Neural cell (in vitro differentiated cells): ENCODE results near the gene EPHA6. TPM values are rescaled to one million over a fixed set of nuclear protein-coding genes. Genes with fewer than 3 reads are reported as not detected.

Experiments
- H2AFZ ChIP-seq: fragments of 200-600, 300-800 bp; sonication (generic), shearing (Covaris generic); 2 replicates; pipeline ENCODE4 v1.6.0; 2014; ENCODE audit warnings: low read depth, mild to moderate bottlenecking, antibody characterized with exemption, low read length, moderate library complexity
- H3F3A ChIP-seq: fragments of 200-600 bp; shearing (Covaris generic); 2 replicates; pipeline ENCODE4 v1.6.1; 2016; ENCODE audit warnings: mild to moderate bottlenecking, moderate library complexity, mixed read lengths, antibody characterized with exemption, low read length; ENCODE audit not compliant: insufficient read depth, poor library complexity, severe bottlenecking
- H3K27ac ChIP-seq: fragments of 200-600, 300-800 bp; sonication (generic), shearing (Covaris generic); 2 replicates; pipeline ENCODE4 v1.5.1; 2014; ENCODE audit warnings: mild to moderate bottlenecking, low read length, moderate library complexity
- H3K27me3 ChIP-seq: fragments of 300-800, 200-600 bp; sonication (generic), shearing (Covaris generic); 2 replicates; pipeline ENCODE4 v1.6.0; 2014; ENCODE audit warnings: mild to moderate bottlenecking, low read depth, low read length, moderate library complexity; ENCODE audit not compliant: insufficient read depth
- H3K36me3 ChIP-seq: fragments of 300-800, 200-600 bp; sonication (generic), shearing (Covaris generic); 2 replicates; pipeline ENCODE4 v1.5.1; 2014; ENCODE audit warnings: mild to moderate bottlenecking, antibody characterized with exemption, low read length, moderate library complexity; ENCODE audit not compliant: insufficient read depth
- H3K4me2 ChIP-seq: fragments of 300-800, 200-600 bp; sonication (generic), shearing (Covaris generic); 2 replicates; pipeline ENCODE4 v1.6.0; 2014; ENCODE audit warnings: mild to moderate bottlenecking, low read length
- H3K4me3 ChIP-seq: fragments of 300-800, 200-600 bp; sonication (generic), shearing (Covaris generic); 2 replicates; pipeline ENCODE4 v1.5.1; 2014; ENCODE audit warnings: mild to moderate bottlenecking, low read length, moderate library complexity
- H3K79me2 ChIP-seq: fragments of 200-600 bp; shearing (Covaris generic); replicated peaks from 2 replicates; pipeline ENCODE4 v1.6.0; 2014; ENCODE audit warnings: mild to moderate bottlenecking, low read length, moderate library complexity; ENCODE audit not compliant: insufficient read depth
- H3K9ac ChIP-seq: fragments of 300-800, 200-600 bp; sonication (generic), shearing (Covaris generic); 2 replicates; pipeline ENCODE4 v1.6.1; 2016; ENCODE audit warnings: mild to moderate bottlenecking, low read length, mixed read lengths
- H3K9me2 ChIP-seq: fragments of 200-600 bp; shearing (Covaris generic); 2 replicates; pipeline ENCODE4 v1.6.1; 2016; ENCODE audit warnings: mild to moderate bottlenecking, low read length, mixed read lengths; ENCODE audit not compliant: insufficient read depth
- H3K9me3 ChIP-seq: fragments of 200-600, 300-800 bp; sonication (generic), shearing (Covaris generic); 2 replicates; pipeline ENCODE4 v1.6.1; 2016; ENCODE audit warnings: mild to moderate bottlenecking, mixed run types, low read length, moderate library complexity, mixed read lengths
- H4K20me1 ChIP-seq: fragments of 200-600 bp; shearing (Covaris generic); 2 replicates; pipeline ENCODE4 v1.6.1; 2016; ENCODE audit warnings: mild to moderate bottlenecking, mixed run types; ENCODE audit not compliant: insufficient read depth
- CTCF ChIP-seq: fragments of 450-650 bp; IDR thresholded peaks from 2 replicates; pipeline ENCODE4 v1.5.1; 2014; ENCODE audit warnings: antibody characterized with exemption, mild to moderate bottlenecking, moderate library complexity; ENCODE audit not compliant: poor library complexity, severe bottlenecking
- EP300 ChIP-seq: fragments of 450-650 bp; conservative IDR thresholded peaks from 2 replicates; pipeline ENCODE4 v1.6.1; 2014; ENCODE audit warnings: antibody characterized with exemption, mild to moderate bottlenecking, moderate library complexity; ENCODE audit not compliant: poor library complexity, severe bottlenecking
- EZH2 ChIP-seq: fragments of 200-600, 300-800 bp; shearing (Covaris generic), sonication (generic); IDR thresholded peaks from 2 replicates; pipeline ENCODE4 v1.6.1; 2014; ENCODE audit warnings: antibody characterized with exemption, low read length, borderline replicate concordance, mild to moderate bottlenecking; ENCODE audit not compliant: insufficient read depth, poor library complexity, severe bottlenecking
- POLR2AphosphoS5 ChIP-seq: IDR thresholded peaks from 2 replicates; pipeline ENCODE4 v1.6.1; 2012
- RAD21 ChIP-seq: fragments of 450-650 bp; conservative IDR thresholded peaks from 2 replicates; pipeline ENCODE4 v1.6.1; 2014; ENCODE audit warnings: antibody characterized with exemption, mild to moderate bottlenecking, moderate library complexity
- REST ChIP-seq: IDR thresholded peaks from 2 replicates; pipeline ENCODE4 v1.6.1; 2012; ENCODE audit warnings: borderline replicate concordance
- SMC3 ChIP-seq: fragments of 450-650 bp; conservative IDR thresholded peaks from 2 replicates; pipeline ENCODE4 v1.6.1; 2014; ENCODE audit warnings: antibody characterized with exemption, mild to moderate bottlenecking, moderate library complexity; ENCODE audit not compliant: poor library complexity
- TAF1 ChIP-seq: IDR thresholded peaks from 2 replicates; pipeline ENCODE4 v1.6.1; 2012; ENCODE audit warnings: low read depth
- polyA plus RNA-seq: library from polyadenylated mRNA; depleted of rRNA; stranded (reverse); fragments of >200 nt; gene quantifications from 2 replicates; pipeline ENCODE4 v1.2.3, GENCODE V29; 2014

The EPHA6 gene
- polyA plus RNA-seq, 1 donor from 2014 or later: 0.56 TPM

GRCh38 chr3:97712919-97713318, 898.5 kb downstream of the EPHA6 start:
- Histone ChIP-seq H2AFZ (no peak overlapping the region), H3K4me2 (no peak overlapping the region)

DNA sequence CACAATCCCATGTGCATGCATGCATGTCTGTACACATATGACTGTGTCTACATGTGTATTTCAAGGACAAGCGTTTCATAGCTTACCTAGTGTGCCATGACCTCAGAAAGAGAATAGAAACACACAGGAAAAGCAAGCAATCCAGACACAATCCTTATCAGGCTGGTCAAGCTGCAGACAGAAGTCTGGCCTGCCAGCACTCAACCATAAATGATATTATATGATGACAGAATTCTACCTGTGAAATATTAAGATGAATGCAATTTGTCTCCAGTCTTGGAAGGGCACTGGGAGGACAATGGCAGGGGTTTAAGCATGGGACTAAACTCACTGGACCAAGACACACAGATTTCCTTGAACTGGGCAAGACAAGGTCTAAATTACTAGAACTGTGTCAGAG, 899.2 kb downstream of the EPHA6 start:
- Histone ChIP-seq H3F3A (no peaks in the 10 kb centered on the region), H3K9ac (no peak overlapping the region), H3K4me2 (no peak overlapping the region), H3K27me3 (no peaks in the 10 kb centered on the region), H4K20me1 (no peaks in the 10 kb centered on the region), H3K4me3 (no peak overlapping the region), H3K27ac (no peak overlapping the region), H2AFZ (no peak overlapping the region), H3K9me2 (no peaks in the 10 kb centered on the region), H3K9me3 (no peaks in the 10 kb centered on the region), H3K79me2 (no peaks in the 10 kb centered on the region), H3K36me3 (no peaks in the 10 kb centered on the region)
- TF ChIP-seq TAF1: no peak
- TF ChIP-seq REST: no peak
- no peak for TF ChIP-seq SMC3
- no peak for TF ChIP-seq POLR2AphosphoS5
- no peak for TF ChIP-seq EZH2

More at GRCh38 chr3:97712919-97713318, 898.5 kb downstream of the EPHA6 start:
- Histone ChIP-seq H3K27me3 (no peaks in the 10 kb centered on the region), H3K9me2 (no peaks in the 10 kb centered on the region), H3F3A (no peaks in the 10 kb centered on the region), H3K4me3 (no peak overlapping the region), H4K20me1 (no peaks in the 10 kb centered on the region), H3K9ac (no peak overlapping the region), H3K27ac (no peak overlapping the region), H3K79me2 (no peaks in the 10 kb centered on the region), H3K9me3 (no peaks in the 10 kb centered on the region), H3K36me3 (no peaks in the 10 kb centered on the region)
- TF ChIP-seq REST (no peak), SMC3 (no peak), CTCF (no peak), RAD21 (no peak), EP300 (no peak)
